HG02885 (cell line): ENCODE measurements around the gene RASAL3.
"Not testable (repeated sequence)": the region's sequence is repeated elsewhere in the genome, so short reads cannot be mapped to it uniquely, and the experiment has no call there.

Source experiments
- ATAC-seq: cut with Tn5 transposase; IDR thresholded peaks from one replicate; pipeline ENCODE4 v1.9.1; 2021; ENCODE audit warnings: mild to moderate bottlenecking; ENCODE audit not compliant: unreplicated experiment, poor library complexity

RASAL3 gene

GRCh38 chr19:15422296-15423075 is 41.9 kb downstream of the RASAL3 start:
- ATAC-seq: no peak

GRCh38 chr19:15421721-15422260 is 42.6 kb downstream of the RASAL3 start:
- ATAC-seq: no peak

GRCh38 chr19:15421136-15421695 is 43.1 kb downstream of the RASAL3 start:
- no peak for ATAC-seq

- no peak for ATAC-seq
Observed at GRCh38 chr19:15419413-15420025, 44.8 kb downstream of the RASAL3 start.

GRCh38 chr19:15418579-15419412 is 45.5 kb downstream of the RASAL3 start, which contains the start of gene AKAP8L:
Gene AKAP8L (minus strand): TSS chr19:15418988. CDS start chr19:15418923, 65 bp downstream.
- peak; percentile 97 for ATAC-seq

GRCh38 chr19:15418231-15418578 is 46.1 kb downstream of the RASAL3 start:
- no peak for ATAC-seq

- ATAC-seq: no peak
Observed at GRCh38 chr19:15417699-15418098, 46.6 kb downstream of the RASAL3 start.

GRCh38 chr19:15412832-15413231 is 51.5 kb downstream of the RASAL3 start:
- no peak for ATAC-seq

- ATAC-seq: not testable (repeated sequence)
Observed at GRCh38 chr19:15411351-15411750, 53.0 kb downstream of the RASAL3 start.

GRCh38 chr19:15404780-15405211 is 59.5 kb downstream of the RASAL3 start:
- ATAC-seq: no peak

- no peak for ATAC-seq
Observed at GRCh38 chr19:15404097-15404779, 60.1 kb downstream of the RASAL3 start.

GRCh38 chr19:15403151-15403531 is 61.2 kb downstream of the RASAL3 start:
- no peak for ATAC-seq

- no peak for ATAC-seq
Observed at GRCh38 chr19:15402411-15403150, 61.8 kb downstream of the RASAL3 start.
